Stimulated activated naive CD4-positive, alpha-beta T cell treated with Interleukin-2 at 50 U/mL for 16 hours (primary cell): ENCODE data around the gene KLHL35.

Experiments used
- DNase-seq: peaks from one replicate; lab custom pipeline; 2025; lab: John Stamatoyannopoulos, UW

The KLHL35 gene

DNA sequence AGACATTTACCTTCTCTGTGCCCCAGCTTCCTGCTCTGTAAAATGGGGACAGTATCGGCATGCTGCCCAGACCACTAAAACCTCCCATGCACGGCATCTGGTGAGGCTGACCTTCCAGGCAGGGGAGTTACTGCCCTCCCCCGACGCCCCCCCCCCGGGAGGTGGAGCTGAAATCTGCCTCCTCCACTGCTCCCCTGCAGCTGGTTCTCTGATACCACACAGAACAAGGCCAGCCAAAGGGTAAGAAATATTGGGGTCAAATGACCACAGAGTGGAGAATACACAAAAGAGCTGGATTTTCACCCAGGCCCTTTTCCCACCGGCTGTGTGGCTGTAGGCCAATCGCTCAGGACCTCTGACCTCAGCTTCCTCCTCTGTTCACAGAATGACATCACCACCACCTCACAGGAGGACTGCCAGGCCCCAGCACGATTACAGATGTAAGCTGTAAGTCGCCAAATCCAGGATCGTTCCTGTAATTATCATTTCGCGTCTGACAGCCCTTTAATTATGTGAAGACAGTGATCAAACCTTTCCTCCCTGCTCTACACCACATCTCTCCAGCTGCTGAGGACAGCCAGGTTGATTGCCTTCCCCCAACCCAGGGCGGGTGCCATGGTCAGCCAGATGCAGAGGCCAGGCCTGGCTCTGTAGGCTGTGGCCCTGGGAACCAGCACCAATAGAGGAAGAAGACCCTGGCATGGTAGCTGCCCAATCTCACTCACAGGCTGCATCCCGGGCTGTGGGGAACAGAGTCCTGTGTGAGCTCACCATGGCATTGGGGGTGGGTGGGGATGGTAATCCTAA, 35.7 kb upstream of the KLHL35 start:
- no peak for DNase-seq

GRCh38 chr11:75467881-75468280, 34.9 kb upstream of the KLHL35 start:
- no peak for DNase-seq

DNA sequence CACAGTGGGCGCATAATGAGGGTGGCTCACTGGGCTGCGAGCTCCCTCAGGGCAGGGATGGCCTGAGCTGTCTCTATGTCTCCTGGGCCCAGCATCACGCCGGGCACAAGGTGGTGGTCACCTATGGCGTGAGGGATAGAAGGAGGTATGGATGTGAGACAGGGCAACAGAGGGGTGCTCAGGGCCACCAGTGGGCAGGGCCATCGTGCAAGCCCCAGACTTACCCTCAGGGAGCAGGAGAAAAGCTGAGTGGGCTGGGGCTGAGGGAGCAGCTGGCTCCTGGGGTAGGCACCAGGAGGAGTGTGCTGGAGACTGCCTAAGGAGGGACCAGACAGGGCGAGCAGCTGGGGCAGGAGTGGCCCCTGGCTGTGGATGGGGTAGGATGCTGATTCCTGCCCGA, 34.3 kb upstream of the KLHL35 start:
- no peak for DNase-seq

DNA sequence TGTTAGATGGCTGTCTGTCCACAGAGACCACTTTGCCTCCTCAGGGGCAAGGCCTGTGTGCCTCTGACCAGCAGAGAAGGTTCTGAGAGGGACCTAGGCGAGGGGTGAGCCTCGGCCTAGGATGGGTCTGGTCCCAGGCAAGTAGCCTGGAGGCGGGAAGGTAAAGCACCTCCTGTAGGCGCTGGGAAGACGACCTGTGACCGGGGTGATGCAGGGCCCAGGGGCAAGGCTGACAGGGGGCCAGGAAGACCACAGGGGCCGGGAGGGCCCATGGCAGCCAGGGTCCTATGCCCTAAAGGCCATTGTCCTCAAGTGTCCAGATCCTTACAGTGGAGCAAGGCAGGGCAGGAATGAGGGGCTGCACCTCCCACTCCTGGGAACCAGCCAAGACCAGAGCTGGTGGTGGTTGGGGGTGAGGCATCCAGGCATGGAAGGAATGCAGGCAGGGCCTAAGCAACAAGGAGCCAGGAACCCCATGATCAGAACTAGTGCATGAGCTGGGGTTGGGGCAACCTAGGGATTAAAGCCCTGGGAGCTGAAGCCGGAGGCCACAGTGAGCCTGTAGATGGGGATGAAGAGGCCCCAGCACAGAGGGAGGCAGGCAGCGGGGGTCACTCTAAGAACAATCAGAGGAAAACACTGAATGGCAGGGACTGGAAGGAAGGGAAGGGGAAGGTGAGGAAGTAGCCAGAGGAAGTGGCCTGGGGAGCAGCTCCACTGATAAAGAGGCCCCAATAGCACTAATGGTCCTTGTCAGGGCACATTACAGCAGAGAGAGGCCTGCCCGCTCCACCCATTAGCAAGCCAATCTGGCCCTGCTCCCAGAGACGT, 32.9 kb upstream of the KLHL35 start:
- no peak for DNase-seq

GRCh38 chr11:75463106-75463774, 30.2 kb upstream of the KLHL35 start:
- no peak for DNase-seq

DNA sequence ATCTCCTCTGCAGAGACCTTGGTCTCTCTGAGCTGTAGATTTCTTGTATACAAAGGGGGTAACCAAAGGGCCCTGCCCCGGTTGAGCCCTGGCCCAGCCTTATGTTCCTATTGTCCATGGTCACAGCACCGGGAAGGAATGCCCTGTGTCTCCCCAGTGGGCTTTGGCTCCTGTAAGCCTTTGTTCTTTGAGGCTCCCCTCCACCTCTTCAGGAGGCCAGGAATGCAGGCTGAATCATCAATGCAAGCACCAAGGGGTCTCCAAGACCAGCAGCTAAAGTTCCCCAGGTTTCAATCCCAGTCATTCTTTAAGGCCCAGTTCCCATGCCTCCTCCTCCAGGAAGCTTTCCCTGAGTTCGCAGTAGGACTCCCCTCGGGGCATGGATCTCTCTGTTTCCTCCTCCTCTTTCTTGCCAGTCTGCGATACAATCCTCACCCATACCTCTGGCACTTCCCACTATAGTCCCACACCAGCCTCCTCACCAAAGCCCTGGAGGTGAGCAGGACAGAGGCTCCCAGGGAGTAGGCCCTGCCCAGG, 29.2 kb upstream of the KLHL35 start:
- no peak for DNase-seq

DNA sequence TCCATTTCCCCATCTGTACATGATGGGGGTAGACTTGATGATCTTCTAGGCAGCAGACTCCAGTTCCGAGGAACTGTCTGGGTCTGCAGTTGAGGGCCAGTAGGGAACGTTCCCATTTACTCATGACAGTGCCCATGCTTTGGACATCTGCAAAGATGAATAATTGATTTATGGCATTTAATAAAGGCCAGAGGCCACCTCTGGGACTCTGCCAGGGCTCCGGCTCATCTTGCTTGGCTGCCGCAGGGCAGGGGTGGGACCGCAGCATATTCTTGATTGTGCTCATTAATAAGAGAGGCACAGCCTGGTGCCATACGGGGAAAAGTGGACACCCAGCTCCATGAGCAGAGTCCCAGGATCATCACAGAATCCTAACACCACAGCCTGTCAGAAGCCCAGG, 28.1 kb upstream of the KLHL35 start:
- no peak for DNase-seq

DNA sequence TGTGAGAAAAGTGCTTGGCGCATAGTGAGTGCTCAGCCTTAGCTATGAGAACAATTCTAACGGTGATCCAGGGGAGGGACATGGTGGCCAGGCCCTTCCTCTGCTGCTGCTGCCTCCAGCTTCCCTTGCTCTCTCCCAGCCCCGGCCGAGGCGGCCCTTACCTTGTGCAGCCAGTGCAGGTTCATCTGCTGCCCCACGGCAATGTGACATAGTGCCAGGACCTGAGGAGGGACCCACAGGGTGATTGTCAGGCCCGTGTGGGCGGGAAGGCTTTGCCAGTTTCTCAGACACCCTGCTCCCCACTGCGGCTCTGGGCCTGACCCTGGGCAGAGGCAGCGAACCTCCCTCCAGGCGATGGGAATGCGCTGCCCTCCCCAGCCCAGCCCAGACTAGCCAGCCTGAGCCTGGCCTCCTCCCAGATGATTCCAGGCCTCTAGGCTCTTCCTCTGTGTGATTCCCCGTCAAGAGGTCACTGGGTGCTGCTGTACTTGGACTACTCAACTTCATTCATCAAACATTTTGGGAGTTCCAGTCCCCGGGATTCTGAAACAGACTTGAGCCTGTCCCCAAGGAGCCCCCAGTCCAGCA, 23.7 kb upstream of the KLHL35 start:
- no peak for DNase-seq

DNA sequence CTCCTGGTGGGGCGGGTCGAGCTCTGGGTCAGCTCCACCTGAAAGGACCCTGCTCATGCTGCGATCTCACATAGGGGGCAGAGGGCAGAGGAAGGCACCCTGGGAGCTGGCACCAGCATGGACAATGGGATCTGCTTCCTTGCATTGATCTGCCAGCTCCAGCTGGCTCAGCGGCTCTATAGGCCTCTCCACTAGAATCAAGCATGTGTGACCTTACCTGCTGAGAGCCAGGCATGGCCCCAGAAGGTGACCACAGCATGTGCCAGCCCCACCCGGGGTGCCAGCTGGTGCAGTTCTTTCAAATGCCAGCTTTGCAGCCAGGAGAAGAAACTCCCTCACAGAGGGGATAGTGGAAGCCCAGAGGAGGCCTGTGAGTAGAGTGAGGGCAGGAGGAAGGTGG, 22.0 kb upstream of the KLHL35 start:
- no peak for DNase-seq

DNA sequence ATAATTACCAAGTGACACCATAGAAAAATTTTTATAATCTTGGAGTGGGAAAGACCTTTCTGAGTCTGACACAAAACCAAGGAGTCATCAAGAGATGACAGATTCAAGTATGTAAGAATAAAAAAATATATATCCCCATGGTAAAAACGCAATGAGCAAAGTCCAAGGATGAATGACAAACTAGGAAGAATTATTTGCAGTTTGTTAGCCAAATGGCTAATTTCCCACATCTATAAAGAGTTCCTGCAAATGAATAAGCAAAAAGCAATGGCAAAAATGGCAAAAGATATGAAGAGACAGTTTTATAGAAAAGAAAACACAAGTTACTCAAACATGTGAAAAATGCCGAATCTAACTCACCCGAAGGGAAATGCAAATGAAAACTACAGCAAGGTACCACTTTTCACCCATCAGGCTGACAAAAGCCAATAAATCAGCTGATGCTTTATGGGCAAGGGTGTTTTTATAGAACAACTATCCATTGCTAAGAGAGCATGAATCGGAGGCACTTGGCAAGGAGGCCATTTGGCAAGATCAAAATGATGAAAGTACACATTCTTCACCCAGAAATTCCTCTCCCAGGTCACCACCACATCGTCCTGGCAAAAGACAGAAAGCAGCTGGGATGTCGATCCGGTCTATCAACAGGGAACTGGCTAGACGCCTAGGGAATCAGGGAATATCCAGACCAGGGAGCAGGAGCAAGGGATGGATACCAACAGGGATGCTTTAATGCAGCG, 21.1 kb upstream of the KLHL35 start:
- DNase-seq: no peak

DNA sequence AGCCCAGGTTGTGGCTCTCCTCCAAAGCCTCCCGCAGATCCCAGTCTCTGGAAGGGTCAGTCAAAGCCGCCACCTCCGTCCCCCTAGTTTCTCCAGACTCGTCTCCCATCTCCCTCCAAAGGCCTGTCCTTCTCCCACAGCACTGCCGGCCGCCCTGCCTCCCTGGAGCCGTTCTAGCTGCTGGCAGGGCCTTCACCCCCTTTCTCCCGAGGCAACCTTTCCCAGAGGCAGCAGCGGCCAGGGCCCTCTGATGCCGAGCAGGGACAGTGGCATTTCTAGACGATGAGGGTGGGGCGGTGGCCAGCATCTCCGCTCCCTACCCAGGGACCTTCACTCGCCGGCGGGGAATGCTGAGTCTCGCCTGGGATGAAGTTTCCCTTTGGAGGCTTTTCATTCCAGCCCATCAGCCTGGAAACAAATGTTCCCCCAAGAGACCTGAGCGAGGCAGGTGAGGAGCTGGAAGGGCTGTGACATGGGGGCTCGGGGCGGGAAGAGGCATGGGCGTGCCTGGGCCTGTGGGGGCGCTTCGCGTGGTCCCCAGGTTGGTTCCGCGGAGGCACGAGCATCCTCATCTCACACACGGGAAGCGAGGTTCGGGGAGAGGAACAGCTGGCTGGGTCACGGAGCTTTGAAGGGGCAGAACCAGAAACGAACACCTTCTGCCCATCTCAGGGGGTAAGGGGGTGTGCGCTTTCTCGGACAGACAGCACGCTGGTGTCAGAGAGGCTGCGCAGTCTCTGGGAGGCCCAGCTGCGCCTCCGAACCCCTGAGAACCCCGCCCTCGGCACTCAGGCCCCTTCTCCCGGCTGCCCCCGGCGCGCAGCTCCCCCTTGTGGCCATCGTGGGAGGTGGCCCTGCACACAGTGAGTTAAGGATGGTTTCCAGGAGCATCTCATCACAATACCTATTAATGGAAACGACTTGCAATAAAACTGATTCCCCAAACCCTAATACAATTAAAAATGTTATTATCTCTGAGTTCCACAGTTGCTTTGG, 18.1 kb upstream of the KLHL35 start:
- no peak for DNase-seq

DNA sequence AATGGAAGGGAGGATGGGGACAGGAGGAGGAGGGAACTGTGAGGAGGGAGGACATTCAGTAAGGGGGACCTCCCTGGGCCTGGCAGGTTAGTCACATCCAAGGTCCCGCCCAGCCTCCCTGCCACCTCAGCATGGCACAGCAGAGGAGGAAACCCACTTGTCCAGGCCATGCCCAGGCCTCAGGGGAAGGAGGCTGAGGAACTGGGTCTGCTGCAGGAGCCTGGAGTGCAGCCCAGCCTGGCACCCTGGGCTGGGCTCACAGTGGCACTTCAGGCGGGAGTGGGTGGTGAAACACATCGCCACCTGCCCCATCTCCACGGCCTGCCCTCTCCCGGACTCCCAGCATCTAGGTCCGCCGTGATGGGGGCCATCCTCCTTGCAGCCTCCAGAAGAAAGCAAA, 17.2 kb upstream of the KLHL35 start:
- DNase-seq: no peak

DNA sequence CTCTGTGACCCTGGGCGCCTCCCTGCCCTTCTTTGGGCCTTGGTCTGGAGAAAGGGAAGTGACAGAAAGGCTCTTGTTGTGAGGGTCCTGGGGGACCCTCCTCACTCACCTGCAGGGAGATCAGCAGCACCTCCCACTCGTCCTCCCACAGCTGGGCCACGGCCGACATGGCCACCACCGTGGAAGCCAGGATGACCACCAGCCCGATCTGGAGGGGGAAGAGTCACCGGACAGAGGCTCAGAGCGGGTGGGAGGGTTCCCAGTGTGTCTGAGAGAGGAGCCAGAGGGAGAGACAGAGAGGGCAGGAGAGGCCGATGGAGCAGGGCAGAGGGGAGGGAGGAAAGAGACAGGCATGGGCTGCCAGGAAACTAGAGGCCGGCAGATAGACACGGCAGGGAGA, 16.8 kb upstream of the KLHL35 start:
- DNase-seq: no peak

- DNase-seq: no peak
These were observed 16.3 kb upstream of the KLHL35 start for GRCh38 chr11:75449271-75449670.

DNA sequence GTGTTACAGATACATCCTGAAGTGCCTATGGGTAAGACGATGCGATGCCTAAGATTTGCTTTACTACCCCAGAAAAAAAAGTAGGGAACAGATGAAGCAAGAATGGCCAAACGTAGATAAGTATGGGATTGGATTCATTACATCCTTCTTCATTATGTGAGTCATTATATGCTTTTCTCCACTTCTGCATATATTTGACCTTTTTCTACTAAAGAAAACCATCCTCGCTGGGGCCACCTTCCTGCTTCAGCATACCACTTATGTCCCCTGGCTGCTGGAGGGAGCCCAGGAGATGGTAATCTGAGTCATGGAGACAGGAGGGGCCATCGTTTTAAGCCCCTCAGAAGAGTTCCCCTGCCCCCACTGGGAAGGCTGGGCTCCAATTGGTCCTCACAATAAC, 14.4 kb upstream of the KLHL35 start:
- DNase-seq: no peak

GRCh38 chr11:75445315-75445953, 12.4 kb upstream of the KLHL35 start:
- DNase-seq: peak; percentile 64

DNA sequence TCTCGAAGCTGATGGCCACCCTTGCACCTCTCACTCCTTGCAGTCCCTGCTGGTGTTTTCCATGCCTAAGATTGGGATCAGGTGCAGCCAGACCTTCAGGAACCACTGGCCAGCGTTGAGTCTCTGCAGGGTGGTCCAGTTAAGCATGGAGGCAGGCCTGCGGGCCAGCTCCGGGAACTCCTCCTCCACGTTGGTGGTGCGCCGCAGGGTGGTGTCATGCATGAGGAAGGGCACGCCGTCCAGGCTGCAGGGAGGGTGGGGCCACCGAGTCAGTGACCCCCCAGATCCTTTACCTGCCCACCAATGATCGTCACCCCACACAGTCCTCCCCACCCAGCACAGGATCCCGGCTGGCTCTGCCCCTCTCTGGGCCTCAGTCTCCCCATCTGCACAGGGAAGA, 10.0 kb upstream of the KLHL35 start:
- no peak for DNase-seq

GRCh38 chr11:75442161-75442885, 9.3 kb upstream of the KLHL35 start:
- DNase-seq: no peak

GRCh38 chr11:75441804-75442132, 8.8 kb upstream of the KLHL35 start:
- no peak for DNase-seq
